ENCODE data around the gene TENT5A.

DNA sequence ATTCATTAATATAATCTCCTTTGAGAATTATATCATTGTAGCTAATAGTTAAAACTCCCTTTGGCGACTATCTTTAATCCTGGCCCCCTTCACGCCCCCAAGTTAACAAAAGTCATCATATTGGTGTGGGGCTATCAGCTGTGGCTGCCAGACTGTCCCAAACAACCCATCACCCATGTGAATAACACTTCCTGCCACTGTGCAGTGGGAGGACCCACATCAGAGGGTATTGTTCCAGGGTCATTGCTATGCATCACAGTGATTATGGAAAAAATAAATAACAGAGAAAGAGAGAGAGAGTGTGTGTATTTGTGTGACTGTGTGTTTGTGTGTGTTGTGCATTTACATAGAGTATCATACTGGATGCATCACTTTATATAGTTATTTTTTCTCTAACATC, 39.3 kb upstream of the TENT5A start:
- TF ChIP-seq EZH2 (IDR thresholded peaks at IDR 0.05) (no peak), POLR2AphosphoS5 (IDR thresholded peaks at IDR 0.05; ENCODE audit: borderline replicate concordance, low read depth, low read length) (no peak), FOXP2 (optimal IDR thresholded peaks at IDR 0.05; ENCODE audit: control extremely low read depth, extremely low read length, insufficient read depth) (no peak)

Measured in SK-N-MC (cell line).